GM18951 (cell line): ENCODE measurements around the gene SIGMAR1.

Source experiments
- POLR2A ChIP-seq: IDR thresholded peaks from 4 replicates; pipeline ENCODE4 v1.6.1; 2011; ENCODE audit warnings: mild to moderate bottlenecking; ENCODE audit not compliant: insufficient read length, insufficient read depth; ENCODE audit errors: extremely low read depth
- in situ Hi-C: fragments of 300-500 bp; cut with MboI; formaldehyde crosslinking; loops from one replicate; pipeline ENCODE4 v1.12.0; 2022; ENCODE audit warnings: low sequenced_read_pairs, mixed read lengths, inconsistent platforms; ENCODE audit not compliant: unreplicated experiment

The SIGMAR1 gene

DNA sequence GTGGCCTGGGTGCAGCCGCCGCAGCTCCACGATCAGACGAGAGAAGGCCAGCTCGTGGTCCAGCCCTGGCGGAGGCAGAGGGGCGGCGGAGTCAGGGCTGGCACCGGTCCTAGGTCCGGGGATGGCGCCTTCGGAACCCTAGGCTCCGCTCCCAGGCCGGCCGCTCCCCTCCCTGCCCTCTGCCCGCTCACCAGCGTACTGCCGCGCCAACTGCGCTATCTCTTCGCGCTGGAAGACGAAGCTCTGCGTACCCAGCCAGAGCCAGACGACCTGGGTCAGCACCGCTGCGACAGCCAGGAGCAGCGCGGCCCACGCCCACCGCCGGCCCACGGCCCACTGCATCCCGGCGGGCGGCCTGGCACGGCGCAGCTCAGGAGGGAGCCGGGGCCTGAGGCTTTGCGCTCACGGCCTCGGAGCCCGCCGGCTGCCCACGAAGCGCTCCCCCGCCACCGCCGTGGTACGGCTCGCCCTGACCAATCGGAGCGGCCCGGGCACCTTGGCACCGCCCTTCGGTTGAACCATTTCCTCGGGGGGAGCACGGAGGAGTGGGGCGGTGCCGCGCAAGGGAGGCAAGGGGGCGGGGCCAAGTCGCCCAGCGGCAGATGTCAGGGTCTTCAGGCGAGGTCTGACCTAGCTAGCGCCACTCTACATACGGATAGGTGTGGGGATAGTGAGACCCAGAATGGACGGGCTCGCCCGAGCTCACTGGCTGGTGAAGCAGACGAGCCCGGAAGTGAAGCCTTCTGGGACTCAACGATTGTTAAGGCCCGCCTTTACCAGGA is at the start of gene SIGMAR1:
Gene SIGMAR1, minus strand, starts transcription at position 432 of the 782 bp plus-strand sequence. Its CDS starts 90 bp downstream, at position 342.
- peak; percentile 89 for TF ChIP-seq POLR2A
- in situ Hi-C loops: no loop called here

DNA sequence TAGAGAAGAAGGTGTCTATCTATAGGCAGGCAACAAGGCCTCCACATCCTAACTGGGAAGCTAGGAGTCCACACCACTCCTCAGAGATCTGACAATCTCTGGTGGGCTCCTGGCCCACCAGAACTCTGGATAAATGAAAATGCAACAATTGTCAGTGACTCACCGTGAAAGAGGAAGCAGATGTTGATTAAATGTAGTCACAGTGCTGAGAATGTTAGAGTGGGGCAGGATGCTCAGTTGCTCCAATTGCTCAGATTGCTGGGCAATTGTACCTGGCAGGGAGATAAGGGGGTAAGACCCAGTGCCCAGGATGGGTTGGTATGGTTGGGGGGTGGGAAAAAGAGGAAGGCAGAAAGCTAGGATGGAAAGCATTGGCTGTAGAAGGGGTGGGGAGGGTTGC is 49.1 kb upstream of the SIGMAR1 start:
- in situ Hi-C loops: no loop called here
- no peak for TF ChIP-seq POLR2A

DNA sequence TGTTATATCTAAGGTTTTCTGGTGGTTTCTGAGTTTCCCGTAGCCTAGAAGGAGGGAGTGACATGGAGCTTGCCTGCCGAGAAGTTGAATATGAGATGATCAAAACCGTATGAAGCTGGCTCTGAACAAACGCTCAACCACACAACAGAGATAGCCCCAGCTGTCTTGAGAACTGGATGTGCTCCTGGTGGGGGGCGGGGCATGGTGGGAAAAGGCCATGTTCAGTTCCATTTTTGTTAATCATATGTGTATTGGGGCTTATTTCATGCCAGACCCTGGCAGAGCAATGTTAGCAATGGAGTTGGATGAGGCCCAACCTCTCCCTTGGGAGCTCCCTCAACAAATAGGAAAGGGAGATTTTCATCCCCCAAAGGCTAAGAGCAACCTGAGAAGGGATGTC is 48.6 kb upstream of the SIGMAR1 start:
- TF ChIP-seq POLR2A: no peak

DNA sequence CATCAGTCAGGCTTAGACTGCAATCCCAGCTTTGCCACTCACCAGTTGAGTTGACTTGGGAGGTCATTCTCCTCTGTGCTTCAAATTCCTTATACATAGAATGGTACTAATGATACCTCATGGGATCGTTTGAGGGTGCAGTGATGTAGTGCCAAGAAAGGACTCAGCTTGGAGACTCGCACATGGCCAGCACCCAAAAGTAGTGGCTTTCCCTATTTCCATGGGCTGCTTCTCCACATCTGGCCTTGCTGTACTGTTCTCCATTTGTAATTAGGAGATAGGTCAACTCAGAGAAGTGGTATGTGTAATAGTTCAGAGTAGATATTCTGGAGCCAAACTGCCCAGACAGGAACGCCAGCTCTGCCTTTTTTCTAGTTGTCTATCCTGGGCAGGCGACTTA is 48.0 kb upstream of the SIGMAR1 start:
- in situ Hi-C loops: no loop called here

More for the DNA sequence above, 48.6 kb upstream of the SIGMAR1 start:
- in situ Hi-C loops: no loop called here

DNA sequence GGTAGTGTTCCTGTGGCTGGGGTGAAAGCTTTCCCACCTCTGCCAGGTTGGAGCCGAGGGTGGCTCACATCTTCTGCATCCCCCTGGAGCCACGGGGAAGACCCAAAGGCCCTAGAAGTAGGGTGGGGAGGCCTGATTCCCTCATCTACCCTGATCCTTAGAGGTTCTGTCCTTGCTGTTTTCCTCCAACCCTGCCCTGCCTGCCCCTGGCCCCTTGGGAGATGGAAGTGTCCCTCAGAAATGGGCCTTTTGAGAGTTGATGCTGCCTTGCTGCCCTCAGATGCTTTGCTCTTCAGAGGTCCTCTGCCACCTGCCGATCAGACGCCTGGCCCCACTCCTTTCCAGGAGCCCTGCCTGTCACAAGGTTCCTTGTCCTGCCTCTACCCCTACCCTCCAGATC is 47.2 kb upstream of the SIGMAR1 start:
- no peak for TF ChIP-seq POLR2A
- in situ Hi-C loops: no loop called here

More for the DNA sequence above, 48.0 kb upstream of the SIGMAR1 start:
- no peak for TF ChIP-seq POLR2A

DNA sequence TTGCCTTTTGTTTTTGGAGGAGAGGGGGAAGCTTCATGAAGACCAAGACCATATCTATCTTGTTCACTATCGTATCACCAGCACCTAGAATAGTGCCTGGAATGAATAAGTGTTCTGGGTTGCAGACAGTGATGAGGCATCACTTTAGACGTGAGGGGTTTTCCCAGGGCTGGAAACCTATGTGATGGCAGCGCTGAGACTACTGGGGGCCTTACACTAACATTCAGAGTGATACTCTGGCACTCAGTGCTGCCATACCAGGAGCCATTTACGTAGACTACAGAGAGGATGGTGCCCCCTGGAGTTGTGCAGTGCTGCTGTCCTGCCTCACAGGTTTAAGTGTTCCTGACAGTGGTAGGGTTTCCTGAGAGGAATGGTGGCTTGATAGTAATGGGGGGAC is 46.6 kb upstream of the SIGMAR1 start:
- no peak for TF ChIP-seq POLR2A

DNA sequence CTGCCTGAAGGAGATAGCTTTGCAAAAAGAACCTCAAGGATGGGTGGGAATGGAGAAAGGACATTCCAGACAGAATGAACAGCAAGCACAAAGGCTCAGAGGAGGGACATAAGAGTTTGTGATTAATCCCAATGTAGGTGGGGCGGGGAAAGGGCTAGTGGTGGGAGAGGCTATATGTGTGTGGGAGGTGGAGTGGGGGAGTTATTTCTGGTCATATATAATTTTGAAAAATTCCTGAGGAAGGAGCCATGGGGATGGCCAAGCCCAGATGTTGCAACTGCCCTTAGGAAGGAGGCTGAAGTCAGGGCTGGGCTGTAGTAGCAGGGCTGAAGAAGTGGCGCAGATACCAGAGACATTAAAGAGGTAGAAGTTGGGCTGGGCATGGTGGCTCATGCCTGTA is 38.3 kb upstream of the SIGMAR1 start:
- in situ Hi-C loops: no loop called here
- TF ChIP-seq POLR2A: no peak

More for the DNA sequence above, 46.6 kb upstream of the SIGMAR1 start:
- in situ Hi-C loops: no loop called here

DNA sequence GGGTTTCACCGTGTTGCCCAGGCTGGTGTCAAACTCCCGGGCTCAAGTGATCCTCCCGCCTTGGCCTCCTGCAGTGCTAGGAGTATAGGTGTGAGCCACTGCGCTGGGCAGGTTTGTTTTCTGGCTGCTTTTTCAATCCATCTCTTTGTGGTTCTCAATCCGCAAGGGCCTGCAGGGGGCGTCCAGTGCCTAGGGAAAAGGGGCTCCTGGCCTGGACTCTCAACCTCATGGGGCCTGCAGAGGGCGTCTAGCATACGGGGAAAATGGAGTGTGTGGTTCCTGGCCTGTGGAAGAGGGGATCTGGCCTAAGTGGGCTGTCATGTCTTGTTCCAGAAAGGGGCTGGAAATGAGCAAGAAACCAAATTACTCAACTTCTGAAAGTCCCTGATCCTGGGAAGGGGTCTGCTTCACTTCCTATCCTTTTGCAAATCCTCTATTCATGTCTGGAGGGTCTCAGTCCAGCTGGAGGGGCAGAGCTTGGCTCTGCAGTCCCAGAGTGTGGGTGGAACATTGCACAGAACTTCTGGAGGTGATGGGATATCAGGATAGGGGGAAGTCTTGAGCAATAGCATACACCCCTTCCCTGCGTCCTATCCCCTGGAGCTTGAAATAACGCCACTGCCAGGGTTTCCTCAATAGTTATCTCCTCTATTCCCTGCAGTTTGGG is 37.6 kb upstream of the SIGMAR1 start:
- in situ Hi-C loops: no loop called here
- no peak for TF ChIP-seq POLR2A

DNA sequence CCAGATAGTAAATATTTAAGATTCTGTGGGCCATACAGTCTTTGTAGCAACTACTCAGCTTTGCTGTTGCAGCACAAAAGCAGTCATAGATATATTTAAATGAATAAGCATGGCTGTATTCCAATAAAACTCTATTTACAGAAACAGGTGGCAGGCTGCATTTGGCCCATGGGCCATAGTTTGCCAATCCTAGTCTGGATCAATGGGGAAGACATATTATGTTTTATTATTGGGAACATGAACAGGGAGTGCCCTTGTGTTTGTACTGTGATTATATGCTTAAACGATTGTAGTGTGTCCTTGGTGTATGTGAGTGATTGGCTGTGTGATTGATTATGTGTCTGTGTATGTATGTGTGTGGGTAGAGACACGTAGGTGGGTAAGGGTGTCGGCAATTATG is 36.9 kb upstream of the SIGMAR1 start:
- in situ Hi-C loops: no loop called here
- no peak for TF ChIP-seq POLR2A

DNA sequence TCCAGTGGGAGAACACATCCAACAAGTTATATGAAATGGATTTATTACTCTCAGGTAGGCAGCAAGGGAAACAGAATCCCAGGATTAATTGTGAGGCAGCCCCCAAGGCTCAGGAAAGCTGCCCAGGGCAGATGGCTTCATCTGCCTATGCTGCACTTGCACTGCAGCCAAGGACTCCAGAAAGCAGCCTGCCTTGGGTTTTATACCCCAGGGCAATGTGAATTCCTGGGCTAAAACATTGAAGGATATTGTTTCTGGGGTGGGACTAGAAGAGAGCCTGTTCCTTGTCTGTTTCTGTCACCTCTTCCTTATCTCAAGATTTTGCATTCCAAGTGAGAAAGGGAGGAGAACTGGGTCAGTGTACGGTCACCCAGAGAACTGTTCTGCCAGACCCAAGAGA is 33.7 kb upstream of the SIGMAR1 start:
- no peak for TF ChIP-seq POLR2A
- in situ Hi-C loops: no loop called here

DNA sequence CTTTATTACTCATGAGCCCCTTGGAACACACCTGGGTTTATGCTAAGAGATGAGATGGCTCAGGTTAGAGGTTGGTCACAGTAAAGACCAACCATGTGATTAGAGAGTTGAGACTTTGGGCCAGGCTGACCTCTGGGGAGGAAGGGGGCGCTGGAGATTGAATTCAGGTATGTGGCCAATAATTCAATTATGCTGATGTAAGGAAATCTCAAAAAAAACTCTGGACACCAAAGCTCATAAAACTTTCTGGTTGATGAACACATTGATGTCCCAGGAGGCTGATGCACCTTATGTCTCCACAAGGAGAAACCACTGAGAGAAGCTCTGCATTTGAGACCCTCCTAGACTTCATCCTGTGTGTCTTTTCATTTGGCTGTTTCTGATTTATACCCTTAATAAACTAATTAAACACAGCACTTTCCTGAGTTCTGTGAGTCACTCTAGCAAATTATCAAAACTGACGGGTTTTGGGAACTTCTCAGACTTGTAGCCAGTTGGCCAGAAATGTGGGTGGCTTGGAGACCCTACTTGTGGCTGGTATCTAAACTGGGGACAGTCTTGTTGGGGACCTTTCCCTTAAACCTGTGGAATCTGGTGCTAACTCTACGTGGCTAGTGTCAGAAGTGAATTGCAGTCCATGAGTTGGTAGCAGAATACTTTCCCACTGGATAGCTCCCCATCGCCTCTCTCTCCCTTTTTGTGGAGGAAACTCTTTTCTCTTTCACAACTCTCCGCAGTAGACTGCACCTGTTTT is 32.4 kb upstream of the SIGMAR1 start:
- in situ Hi-C loops: no loop called here
- no peak for TF ChIP-seq POLR2A

DNA sequence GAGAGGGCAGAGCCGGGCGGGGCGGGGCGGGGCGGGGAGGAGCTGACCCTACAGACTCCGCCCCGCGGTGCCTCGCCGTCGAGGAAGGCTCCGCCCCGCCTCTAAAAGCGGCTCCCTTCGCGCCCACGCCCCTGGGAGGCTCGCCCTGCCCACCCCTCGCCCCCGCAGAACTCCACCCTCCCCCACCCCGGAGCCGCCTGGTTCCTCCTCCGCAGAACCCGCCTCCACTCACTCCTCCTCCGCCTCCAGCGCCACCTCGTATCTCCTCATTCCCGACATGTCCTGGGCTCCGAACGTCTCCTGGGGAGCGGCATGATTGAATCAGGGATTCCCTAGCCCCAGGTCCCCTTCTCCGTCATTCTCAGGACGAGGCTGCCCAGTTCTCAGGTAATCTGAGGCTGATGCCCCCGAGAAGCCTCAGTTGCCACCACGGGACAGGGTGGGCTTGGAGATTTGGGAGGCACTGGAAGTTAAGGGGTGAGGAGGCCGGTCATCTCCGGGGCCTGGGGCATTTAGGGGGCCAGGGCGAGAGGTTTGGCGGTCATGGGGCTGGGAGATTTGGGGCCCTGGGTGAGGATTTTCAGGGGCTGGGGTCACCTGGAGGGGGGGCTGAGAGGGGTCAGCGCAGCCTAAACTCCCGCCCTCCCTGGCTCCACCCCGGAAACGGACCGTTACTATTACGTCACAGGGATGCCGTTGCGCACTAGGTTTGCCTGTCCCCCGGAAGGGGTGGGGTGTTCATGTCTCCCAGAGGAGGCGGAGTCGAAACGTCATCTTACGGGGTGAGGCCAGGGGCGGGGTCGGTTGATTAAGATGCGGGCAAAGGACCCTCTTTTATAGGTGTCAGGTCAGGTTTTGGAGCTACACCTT is 28.0 kb upstream of the SIGMAR1 start:
- TF ChIP-seq POLR2A: peak; percentile 30
- in situ Hi-C loops: no loop called here

DNA sequence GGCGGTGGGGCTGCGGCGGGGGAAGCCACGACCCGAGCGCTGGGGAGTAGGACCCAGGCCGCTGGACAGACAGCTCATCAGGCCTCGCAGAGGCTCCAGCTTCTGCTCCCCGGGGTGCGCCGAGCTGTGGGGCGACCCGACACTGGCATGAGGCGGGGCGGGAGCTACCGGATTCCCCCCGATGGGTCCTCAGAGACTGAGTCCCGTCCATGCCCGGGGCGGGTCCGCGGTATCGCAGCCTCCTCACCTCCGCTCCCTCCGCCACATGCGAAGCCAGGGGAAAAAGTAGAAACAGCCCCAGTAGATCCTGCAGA is 27.4 kb upstream of the SIGMAR1 start:
- in situ Hi-C loops: no loop called here
- no peak for TF ChIP-seq POLR2A
